ENCODE results near the gene NDUFS7. TPM values are rescaled to one million over a fixed set of nuclear protein-coding genes. Genes with fewer than 3 reads are reported as not detected.

Gene NDUFS7
- total and polyA plus RNA-seq, 9 of the 15 experiments (the other 6 are each of a cell fraction or from before 2014, with no cell fraction given): 6.0 to 271 (median 60.6) TPM

GRCh38 chr19:1402411-1403070, 18.8 kb downstream of the NDUFS7 start:
- no peaks in the 10 kb centered on the region for H3K9me3 ChIP-seq (replicated peaks; ENCODE audit: control insufficient read depth, insufficient read depth, low read depth, low read length)
- H3K36me3 ChIP-seq (ENCODE audit: control insufficient read depth, insufficient read depth, low read length): peaks cover 8% of the 10 kb centered on the region; the same call in 1 of the 3 replicates
- ChIA-PET POLR2A (interaction anchor here (0.6 to 1.9 kb wide), 4 partner anchors 8 to 447 kb away, joined by 3 to 7 read pairs (median 4); no protein-coding TSS in a partner anchor), CTCF (ENCODE audit: low intra/inter-chr PET ratio) (no interaction called here)
- TF ChIP-seq PCBP1 (IDR thresholded peaks at IDR 0.05; ENCODE audit: low read depth, low read length, poor library complexity, severe bottlenecking): peak; percentile 39
- TF ChIP-seq ZBTB17 (CRISPR knock-in tag; IDR thresholded peaks at IDR 0.05): no peak
- TF ChIP-seq MAX (CRISPR knock-in tag; IDR thresholded peaks at IDR 0.05): no peak
- TF ChIP-seq ZBTB33 (CRISPR knock-in tag; IDR thresholded peaks at IDR 0.05): peak; percentile 84
- TF ChIP-seq PTRF (tag; IDR thresholded peaks at IDR 0.05): no peak
- no peak overlapping the region for H3K4me2 ChIP-seq (ENCODE audit: insufficient read depth, low read length)
- peak; percentile 37 for FAIRE-seq
- no peak for ATAC-seq
- H2AFZ ChIP-seq (ENCODE audit: low read depth, low read length): no peak overlapping the region
- WGBS (ENCODE audit: insufficient coverage, low coverage, missing lambda C conversion rate): 80% methylated on average over 19 of the region's 25 CpGs
- no peaks in the 10 kb centered on the region for H3K9me1 ChIP-seq (ENCODE audit: control insufficient read depth, insufficient read depth, low read length)
- peaks cover 13% of the 10 kb centered on the region for H3K79me2 ChIP-seq (ENCODE audit: control insufficient read depth, insufficient read depth, low read length)
- H3K9ac ChIP-seq (ENCODE audit: insufficient read depth in 1 of 2, low read depth in 2 of 2, low read length in 2 of 2): peak overlapping the region in 1 of 2 experiments; percentile 81; a peak in 2 of 4 replicates
- intact Hi-C loops (cut with micrococcal nuclease): no loop called here
- peaks cover 7 to 61% of the 10 kb centered on the region in 2 experiments; a peak in 4 of 5 replicates for H3K4me1 ChIP-seq (replicated peaks in 1 of 2; ENCODE audit: control insufficient read depth in 2 of 2, insufficient read depth in 2 of 2, low read length in 2 of 2)
- BruUV-seq (replicated peaks): no TSS peak
- in situ Hi-C loops (cut with MboI): no loop called here
- no peaks in the 10 kb centered on the region for H4K20me1 ChIP-seq (replicated peaks; ENCODE audit: control insufficient read depth, insufficient read depth, low read length)
- no peak overlapping the region for H3K4me3 ChIP-seq
- no peak overlapping the region for H3K27ac ChIP-seq (ENCODE audit: extremely low read depth, low read depth, low read length)
- DNase-seq (ENCODE audit: extremely low read depth in 1 of 4, low spot score in 3 of 4): no peak
- no peaks in the 10 kb centered on the region for H3K27me3 ChIP-seq (ENCODE audit: control insufficient read depth in 2 of 2, insufficient read depth in 2 of 2, low read length in 2 of 2)
